ENCODE results near the gene PCNX3.
"Not testable (repeated sequence)": the region's sequence is repeated elsewhere in the genome, so short reads cannot be mapped to it uniquely, and the experiment has no call there.

PCNX3 gene

GRCh38 chr11:65620666-65621065 lies 5.1 kb downstream of the PCNX3 start:
- DNase-seq (ENCODE audit: low read depth), result no peak

GRCh38 chr11:65621460-65621859 lies 5.9 kb downstream of the PCNX3 start:
- DNase-seq (ENCODE audit: low read depth), result no peak

GRCh38 chr11:65622011-65622410 lies 6.4 kb downstream of the PCNX3 start:
- DNase-seq (ENCODE audit: low read depth), result no peak

GRCh38 chr11:65623177-65623576 lies 7.6 kb downstream of the PCNX3 start:
- no peak for DNase-seq (ENCODE audit: low read depth)

GRCh38 chr11:65623852-65624616 lies 8.5 kb downstream of the PCNX3 start:
- DNase-seq (ENCODE audit: low read depth), result no peak

- DNase-seq (ENCODE audit: low read depth), result no peak
Measured at GRCh38 chr11:65624931-65625627, 9.5 kb downstream of the PCNX3 start.

GRCh38 chr11:65625628-65626342 lies 10.2 kb downstream of the PCNX3 start:
- DNase-seq (ENCODE audit: low read depth), result no peak

GRCh38 chr11:65627202-65627601 lies 11.6 kb downstream of the PCNX3 start:
- DNase-seq (ENCODE audit: low read depth), result no peak

GRCh38 chr11:65629579-65629978 lies 14.0 kb downstream of the PCNX3 start:
- no peak for DNase-seq (ENCODE audit: low read depth)

- no peak for DNase-seq (ENCODE audit: low read depth)
Measured at GRCh38 chr11:65630215-65630614, 14.6 kb downstream of the PCNX3 start.

GRCh38 chr11:65633390-65634108 lies 18.0 kb downstream of the PCNX3 start:
- DNase-seq (ENCODE audit: low read depth), result no peak

GRCh38 chr11:65634109-65634436 lies 18.5 kb downstream of the PCNX3 start:
- DNase-seq (ENCODE audit: low read depth), result no peak

GRCh38 chr11:65634440-65634839 lies 18.9 kb downstream of the PCNX3 start:
- no peak for DNase-seq (ENCODE audit: low read depth)

- DNase-seq (ENCODE audit: low read depth), result no peak
Measured at GRCh38 chr11:65634905-65635731, 19.5 kb downstream of the PCNX3 start.

- no peak for DNase-seq (ENCODE audit: low read depth)
Measured at GRCh38 chr11:65636108-65637031, 20.8 kb downstream of the PCNX3 start.

- no peak for DNase-seq (ENCODE audit: low read depth)
Measured at GRCh38 chr11:65637032-65637557, 21.5 kb downstream of the PCNX3 start.

GRCh38 chr11:65637794-65638419 lies 22.3 kb downstream of the PCNX3 start, which contains the start of gene SIPA1:
Gene SIPA1, plus strand, starts transcription at chr11:65638101. Its CDS starts 2,821 bp downstream, at chr11:65640922.
- peak; percentile 39 for DNase-seq (ENCODE audit: low read depth)

- DNase-seq (ENCODE audit: low read depth), result not testable (repeated sequence)
Measured at GRCh38 chr11:65639228-65639597, 23.6 kb downstream of the PCNX3 start.

GRCh38 chr11:65639623-65640482 lies 24.3 kb downstream of the PCNX3 start:
- peak; percentile 40 for DNase-seq (ENCODE audit: low read depth)
